NCI-H82 (cell line): ENCODE data around the gene TBC1D2.

Experiments
- DNase-seq: peaks from one replicate; lab custom pipeline; 2025; lab: John Stamatoyannopoulos, UW

TBC1D2 gene

DNA sequence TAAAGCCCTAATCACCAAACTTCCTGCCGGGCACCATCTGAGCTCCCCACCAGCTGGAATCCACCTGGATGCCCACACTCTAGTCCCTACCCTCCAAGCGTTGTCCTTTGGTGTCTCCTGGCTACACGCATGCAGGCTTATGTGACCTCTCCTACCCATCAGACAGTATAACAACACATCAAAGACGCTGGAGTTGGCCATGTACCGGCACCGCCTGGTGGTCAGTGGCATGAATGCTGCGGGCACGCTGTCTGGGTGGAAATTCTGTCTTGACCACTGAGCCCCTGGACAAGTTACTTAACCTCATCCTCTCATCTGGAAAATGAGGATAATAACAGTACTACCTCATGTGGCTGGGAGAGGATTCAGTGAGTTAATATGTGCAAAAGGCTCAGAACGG is 39.6 kb downstream of the TBC1D2 start:
- DNase-seq = peak; percentile 41

GRCh38 chr9:98215271-98215670 is 40.2 kb downstream of the TBC1D2 start:
- no peak for DNase-seq

GRCh38 chr9:98214811-98215210 is 40.6 kb downstream of the TBC1D2 start:
- no peak for DNase-seq

DNA sequence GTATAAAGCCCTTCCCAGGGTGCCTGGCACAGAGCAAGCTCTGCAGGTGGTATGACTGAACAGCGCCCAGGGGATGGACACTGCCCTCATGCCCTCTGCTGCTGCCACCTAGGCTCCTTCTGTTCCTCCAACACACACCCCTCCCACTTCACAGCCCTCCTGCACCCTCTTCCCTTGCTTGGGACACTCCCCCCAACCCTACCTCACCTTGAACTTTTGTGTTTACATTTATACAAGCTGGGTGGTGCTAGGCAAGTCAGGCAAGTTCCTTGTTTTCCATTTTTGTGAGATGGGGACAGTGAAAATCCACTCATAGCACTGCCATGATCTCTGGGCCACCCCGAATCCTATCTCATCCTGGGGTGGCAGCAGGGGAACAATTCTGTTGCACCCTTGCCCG is 44.2 kb downstream of the TBC1D2 start:
- no peak for DNase-seq

DNA sequence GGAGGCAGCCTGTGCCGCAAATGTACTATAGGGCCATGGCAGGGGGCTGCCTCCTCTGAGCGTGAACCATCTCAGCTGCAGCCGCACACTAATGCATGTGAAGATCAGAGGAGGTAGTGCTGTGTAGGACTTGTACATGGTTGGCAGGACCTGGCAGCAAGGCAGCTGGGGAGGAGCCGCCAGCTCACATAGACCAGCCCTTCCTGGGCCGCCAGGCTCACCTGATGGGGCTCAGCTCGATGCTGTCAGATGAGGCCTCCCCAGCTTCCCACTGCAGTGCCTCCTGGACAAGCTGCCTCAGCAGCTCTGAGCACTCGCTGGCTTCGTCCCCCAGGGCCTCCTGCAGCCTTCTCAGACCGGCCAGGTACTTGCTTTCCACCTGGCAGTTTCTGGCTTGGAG is 45.0 kb downstream of the TBC1D2 start:
- no peak for DNase-seq

DNA sequence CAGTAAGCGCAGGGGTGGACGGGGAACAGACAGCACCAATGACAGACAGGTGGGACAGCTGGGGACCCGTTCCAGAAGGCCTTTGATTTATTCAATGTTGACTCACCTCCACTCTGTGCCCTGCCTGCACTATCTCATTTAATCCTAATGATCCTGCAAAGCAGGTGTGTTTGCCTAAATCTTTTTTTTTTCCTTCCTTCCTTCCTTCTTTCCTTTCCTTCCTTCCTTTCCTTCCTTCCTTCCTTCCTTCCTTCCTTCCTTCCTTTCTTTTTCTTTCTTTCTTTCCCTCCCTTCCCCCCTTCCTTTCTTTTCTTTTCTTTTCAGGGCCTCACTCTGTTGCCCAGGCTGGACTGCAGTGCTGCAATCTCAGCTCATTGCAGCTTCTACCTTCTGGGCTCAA is 45.9 kb downstream of the TBC1D2 start:
- DNase-seq = no peak

GRCh38 chr9:98208635-98209034 is 46.8 kb downstream of the TBC1D2 start:
- DNase-seq = no peak

- DNase-seq = no peak
These were observed 47.8 kb downstream of the TBC1D2 start for GRCh38 chr9:98207606-98208005.

GRCh38 chr9:98206754-98207153 is 48.7 kb downstream of the TBC1D2 start:
- DNase-seq = no peak

GRCh38 chr9:98204692-98205091 is 50.8 kb downstream of the TBC1D2 start:
- DNase-seq = no peak

- DNase-seq = no peak
These were observed 52.3 kb downstream of the TBC1D2 start for GRCh38 chr9:98203153-98203552.

- DNase-seq = no peak
These were observed 53.2 kb downstream of the TBC1D2 start for GRCh38 chr9:98202252-98202651.

GRCh38 chr9:98201749-98202148 is 53.7 kb downstream of the TBC1D2 start:
- DNase-seq = no peak

DNA sequence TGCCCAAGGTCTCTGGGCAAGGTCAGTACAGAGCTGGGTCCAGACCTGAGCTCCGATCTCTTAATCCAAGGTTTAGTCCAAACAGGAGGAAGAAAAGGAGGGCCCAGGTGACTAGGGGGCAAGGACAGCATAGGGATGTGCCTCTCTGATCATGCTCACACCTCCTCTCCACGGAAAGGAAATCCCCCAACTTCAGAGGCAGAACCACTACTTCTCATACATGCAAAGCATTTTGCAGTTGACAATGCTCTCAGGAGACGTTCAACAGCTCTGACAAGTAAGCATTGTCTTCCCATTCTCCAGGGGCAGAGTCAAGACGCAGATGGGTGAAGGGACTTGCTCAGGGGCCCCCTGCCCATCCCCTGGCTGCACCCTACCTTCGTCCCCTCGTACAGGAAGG is 54.3 kb downstream of the TBC1D2 start:
- no peak for DNase-seq

GRCh38 chr9:98199388-98200033 is 55.9 kb downstream of the TBC1D2 start:
- no peak for DNase-seq

DNA sequence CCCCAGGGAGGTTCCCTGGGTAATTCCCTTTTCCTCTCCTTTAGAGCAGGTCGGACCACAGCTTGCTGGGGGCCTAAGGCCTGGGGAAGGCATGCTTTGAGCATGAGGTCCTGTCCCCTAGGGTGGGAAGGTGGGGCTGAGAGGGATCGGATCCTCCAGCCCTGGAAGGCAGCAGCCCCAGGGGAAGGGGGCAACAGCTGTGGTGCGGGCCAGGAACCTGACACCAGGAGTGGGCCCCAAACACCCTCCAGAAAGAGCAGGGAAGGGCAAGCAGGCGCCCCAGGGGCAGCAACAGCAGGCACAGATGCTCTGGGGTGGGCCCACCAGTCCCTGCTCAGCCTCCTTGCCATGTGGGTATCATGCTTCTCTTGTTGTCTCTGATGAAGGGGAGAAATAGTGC is 59.8 kb downstream of the TBC1D2 start:
- peak; percentile 40 for DNase-seq

- no peak for DNase-seq
These were observed 62.0 kb downstream of the TBC1D2 start for GRCh38 chr9:98193336-98193944.

- peak; percentile 91 for DNase-seq
These were observed 62.7 kb downstream of the TBC1D2 start, which contains the start of gene CORO2A for GRCh38 chr9:98192503-98193335. CORO2A (minus strand) TSS chr9:98192637; CDS start chr9:98157660, 34,977 bp downstream.

DNA sequence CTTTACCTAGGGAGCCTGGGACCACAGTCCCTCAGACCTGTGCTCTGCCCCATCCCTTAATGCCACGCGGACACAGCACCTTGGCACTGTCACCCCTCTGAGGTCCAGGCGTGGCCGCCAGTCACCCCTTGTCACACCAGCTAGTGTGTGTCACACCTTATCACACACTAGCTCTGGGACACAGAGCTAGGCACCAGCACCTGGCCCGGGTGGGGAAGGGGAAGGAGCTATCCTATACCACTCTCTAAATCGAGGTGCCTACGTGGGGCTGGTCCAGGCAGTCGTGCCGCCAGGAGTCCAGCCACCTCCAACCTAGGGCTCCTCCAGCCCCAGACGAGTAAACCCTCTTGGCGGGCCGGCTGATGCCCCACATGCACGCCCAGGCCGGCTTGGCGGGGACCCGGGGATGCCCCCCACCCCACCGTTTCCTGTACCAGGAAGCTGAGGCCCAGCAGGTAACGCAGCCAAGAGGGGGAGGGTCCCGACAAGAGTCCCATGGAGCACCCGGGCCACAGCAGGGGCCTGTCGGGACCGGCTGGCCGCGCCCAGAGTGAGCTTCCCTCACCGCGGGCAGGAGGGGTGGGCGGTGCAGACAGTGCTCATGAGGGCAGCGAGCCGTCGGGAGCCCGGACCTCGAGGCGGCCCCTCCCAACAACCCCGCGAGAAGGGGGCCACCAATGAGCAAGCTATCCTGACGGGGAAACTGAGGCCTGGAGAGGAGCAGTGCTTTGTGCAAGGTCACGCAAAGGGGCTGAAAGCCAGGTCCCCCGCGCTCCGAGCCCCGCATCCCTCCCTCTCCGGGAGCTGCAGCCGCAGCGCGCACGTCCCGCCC is 63.6 kb downstream of the TBC1D2 start:
- peak; percentile 63 for DNase-seq

DNA sequence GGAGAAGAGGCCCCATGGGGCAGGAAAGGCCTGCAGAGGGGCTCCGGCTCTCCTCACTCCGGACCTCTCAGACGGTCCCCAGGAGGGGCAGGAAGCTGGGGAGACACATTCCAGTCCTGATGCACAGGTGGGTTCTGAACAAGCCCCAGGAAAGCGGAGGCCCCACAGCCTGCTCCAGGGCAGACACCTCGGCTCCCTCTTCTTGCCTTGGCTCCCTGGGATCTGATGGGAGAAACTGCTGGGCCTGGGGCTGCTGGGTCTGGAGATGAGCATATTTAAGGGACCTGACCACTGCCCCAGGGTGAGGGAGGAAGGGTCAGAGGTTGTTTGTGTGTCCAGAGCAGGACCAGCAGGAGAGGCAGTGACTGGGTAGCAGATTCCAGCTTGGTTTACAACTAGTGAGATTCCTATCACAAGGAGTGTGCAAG is 64.3 kb downstream of the TBC1D2 start:
- DNase-seq = no peak

DNA sequence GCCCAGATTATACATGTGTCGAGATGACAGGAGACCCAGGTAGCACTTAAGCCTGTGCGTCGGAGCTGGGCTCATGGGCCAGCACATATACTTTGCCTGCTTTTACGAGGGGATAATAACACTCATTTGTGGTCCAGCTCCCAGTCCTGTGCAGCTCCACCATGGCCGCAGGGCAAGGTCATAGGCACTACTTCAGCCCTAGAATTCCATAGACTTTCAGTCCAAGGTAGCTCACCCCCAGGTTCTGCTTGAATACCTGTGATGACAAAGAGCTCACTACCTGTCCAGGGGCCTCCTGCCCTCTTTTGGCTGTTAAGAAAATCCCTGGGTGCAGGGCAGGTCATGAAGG is 64.7 kb downstream of the TBC1D2 start:
- DNase-seq = peak; percentile 20

- DNase-seq = peak; percentile 22
These were observed 66.0 kb downstream of the TBC1D2 start for GRCh38 chr9:98189412-98189811.
